ENCODE measurements around the gene VEPH1.

Gene VEPH1

GRCh38 chr3:157522648-157523047 is 19.4 kb upstream of the VEPH1 start:
- DNase-seq (ENCODE audit: low read depth), result no peak

- no peak for DNase-seq (ENCODE audit: low read depth)
Observed at GRCh38 chr3:157520485-157521150, 17.4 kb upstream of the VEPH1 start.

GRCh38 chr3:157518881-157519280 is 15.7 kb upstream of the VEPH1 start:
- DNase-seq (ENCODE audit: low read depth), result no peak

- no peak for DNase-seq (ENCODE audit: low read depth)
Observed at GRCh38 chr3:157516928-157517327, 13.7 kb upstream of the VEPH1 start.

DNA sequence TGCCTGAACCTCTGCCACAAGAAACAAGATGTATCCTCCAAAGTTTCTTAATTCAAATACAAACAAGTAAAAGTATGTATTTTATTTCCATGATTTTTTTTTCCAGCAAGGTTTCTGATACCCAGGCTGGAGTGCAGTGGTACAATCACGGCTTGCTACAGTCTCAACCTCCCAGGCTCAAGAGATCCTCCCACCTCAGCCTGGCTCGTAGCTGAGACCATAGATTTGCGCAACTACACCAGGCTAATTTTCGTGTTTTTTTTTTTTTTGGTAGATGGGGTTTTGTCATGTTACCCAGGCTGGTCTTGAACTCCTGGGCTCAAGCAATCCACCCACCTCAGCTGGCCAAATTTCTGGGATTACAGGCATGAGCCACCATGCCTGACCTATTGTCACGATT is 12.2 kb upstream of the VEPH1 start:
- DNase-seq (ENCODE audit: low read depth), result no peak

DNA sequence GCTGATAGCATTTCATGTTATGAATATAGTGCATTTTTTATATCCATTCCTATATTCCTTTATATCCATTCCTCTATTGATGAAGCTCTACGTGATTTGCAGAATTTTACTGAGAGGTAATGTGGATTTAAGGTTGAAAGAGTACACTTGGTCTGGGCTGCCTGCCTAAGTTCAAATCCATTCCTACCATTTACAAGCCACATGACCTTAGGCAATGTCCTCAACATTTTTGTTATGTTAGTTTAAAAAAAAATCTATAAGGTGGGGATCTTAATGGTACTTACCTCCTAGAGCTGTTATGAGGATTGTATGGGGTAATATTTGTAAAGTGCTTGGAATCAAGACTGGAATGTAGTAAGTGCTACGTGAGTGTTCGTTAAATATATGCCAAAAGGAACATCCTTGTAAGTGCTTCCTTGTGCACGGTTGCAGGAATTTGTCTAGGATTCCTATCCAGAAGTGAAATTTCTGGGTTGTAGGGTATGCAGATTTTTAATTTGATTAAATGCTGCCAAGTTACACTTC is 11.2 kb upstream of the VEPH1 start:
- no peak for DNase-seq (ENCODE audit: low read depth)

GRCh38 chr3:157513585-157513984 is 10.4 kb upstream of the VEPH1 start:
- no peak for DNase-seq (ENCODE audit: low read depth)

DNA sequence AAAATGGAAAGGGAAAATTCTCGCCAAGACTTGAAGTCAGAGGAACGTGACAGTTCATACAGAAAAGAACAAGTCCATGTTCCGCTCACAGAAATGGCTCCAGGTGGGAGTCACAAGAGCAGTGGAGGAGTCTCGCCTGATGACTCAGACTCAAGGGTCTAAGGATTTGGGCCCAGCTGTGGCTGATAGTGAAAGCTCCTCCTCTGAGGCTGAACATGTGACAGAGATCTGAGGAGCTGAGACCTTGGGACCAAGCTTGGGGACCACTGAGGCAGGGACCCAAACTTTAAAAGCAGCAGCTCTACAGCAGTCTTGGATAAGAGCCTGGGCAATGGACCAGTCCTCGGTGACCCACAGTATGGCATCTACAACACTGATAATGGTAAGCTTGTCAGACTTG is 9.3 kb upstream of the VEPH1 start:
- DNase-seq (ENCODE audit: low read depth), result no peak

DNA sequence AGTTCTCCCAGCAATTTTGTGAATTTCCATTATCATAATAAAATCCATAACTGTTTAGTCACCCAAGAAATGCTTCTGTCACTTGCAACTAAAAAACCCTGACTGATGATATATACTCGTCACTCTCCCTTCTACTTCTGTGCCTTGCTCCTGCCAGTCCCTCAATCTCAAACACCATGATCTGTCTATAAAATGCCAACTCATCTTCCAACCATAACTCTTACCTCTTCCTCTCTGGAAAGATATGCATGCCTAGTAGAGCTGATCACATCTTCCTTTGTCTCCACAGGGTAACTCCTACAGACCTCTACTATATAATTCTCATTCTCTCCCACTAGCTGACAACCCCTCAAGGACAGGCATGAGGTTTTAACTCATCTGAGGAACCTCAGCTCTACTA is 5.2 kb upstream of the VEPH1 start:
- DNase-seq (ENCODE audit: low read depth), result no peak

DNA sequence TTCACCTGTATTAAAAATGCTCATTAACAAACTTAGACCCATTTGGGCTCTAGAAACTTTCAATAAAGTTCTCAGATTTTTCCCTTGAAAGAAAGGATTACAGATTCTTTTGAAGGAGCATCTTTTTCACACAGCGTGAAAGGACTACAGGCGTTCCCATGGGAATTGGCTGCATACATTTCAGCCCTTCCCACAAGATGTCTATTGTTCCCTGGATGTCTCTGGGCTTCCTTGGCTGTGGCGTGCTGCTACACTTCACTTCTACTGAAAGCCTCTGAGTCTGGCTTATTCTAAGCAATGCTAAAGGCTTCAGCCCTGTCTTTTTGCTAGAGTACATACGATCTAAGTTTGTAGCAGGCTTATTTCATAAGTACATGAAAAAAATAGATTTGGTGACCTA is 1.4 kb downstream of the VEPH1 start:
- DNase-seq (ENCODE audit: low read depth), result no peak

DNA sequence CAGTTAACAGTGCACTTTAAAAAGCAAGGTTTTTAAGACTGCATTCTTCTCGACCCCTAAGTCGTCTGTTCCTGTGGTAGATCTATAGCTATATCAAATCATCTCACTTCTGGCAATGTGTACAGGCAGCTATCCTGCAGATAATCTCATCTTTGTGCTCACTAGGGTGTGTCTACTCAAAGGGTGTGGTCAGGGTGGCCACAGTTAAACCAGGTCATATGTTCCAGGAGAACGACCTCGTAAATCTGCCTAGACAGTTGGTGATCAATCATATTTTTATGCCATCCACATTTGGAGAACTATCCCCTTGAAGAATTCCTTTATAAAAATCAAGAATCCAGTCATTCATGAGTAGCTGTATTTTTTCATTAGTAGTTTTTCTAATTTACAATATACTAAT is 3.0 kb downstream of the VEPH1 start:
- DNase-seq (ENCODE audit: low read depth), result no peak

- DNase-seq (ENCODE audit: low read depth), result no peak
Observed at GRCh38 chr3:157499342-157499963, 3.8 kb downstream of the VEPH1 start.

DNA sequence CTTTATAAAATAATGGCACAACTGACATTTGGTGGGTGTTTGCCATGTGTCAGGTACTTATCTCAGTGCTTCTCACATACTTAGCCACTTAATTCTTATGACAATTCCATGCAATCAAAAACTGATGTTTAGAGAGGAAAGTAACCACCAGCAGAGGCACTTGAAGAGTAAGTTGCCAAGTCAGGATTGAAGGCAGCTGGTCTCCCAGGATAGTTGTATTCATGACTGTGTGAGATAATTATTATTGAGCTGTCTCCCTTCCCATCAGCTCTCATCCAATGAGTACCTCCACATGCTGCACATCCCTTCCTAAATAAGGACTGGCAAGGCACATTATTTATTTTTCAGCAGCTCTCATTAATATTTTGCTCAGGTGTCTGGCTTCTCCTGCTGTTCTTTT is 4.8 kb downstream of the VEPH1 start:
- DNase-seq (ENCODE audit: low read depth), result no peak

DNA sequence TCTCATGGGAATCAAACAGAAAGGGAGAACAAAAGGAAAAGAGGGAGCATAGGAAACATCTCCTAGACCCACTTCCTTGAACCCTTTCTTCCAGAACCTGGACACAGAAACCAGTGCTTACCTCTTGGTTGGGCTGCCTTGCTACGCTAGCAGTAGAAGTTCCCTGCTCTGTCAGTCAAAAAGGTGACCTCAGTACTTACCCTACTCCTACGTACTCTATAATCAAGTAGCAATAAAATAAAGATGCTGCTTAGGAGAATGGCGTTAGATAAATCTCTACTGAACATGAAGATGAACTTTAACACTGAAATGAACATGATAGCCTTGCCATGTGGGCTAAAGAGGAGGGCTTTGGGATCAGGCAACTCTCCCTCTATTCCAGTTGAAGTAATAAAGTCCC is 7.4 kb downstream of the VEPH1 start:
- no peak for DNase-seq (ENCODE audit: low read depth)

GRCh38 chr3:157494581-157495281 is 8.5 kb downstream of the VEPH1 start:
- no peak for DNase-seq (ENCODE audit: low read depth)

DNA sequence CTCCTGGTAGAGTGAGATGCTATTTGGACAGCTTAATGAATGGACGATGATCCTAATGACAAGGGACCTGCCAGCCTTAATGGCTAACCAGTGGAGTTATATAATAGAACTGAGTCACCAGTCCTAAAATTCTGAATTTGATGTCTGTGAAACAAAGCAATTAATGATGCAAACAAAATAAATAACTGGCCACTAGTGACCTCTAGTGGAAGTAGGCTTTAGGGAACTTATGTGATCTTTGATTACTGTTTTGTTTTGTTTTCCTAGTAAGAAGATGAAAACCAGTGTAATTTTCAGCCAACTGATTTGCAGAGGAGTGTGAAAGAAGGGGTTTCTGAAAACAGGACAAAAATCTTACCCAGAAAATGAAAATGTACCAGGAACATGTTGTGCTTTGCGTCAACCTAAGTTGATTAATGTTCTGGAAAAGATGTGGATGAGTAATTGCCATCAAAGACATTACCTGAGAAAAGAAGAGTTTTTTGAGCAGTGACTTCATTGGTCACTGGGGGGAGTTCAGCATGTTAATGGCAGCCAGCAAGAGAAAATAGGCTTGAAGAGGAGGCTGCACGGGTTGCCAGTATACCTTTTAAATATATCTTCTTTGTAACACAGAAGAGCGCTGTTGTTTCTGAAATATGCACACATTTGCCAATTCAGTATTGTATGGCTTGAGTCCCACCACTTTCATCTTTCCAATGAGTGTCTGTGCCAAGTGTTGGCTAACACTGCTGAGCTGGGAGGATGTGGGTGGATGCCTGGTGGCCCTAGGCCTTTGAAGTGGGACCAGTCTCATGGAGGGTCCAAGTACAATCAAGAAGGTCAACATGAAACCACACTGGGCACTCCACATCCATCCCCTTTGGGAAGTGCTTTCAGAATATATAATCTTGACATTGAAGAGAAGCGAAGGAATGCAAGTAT is 9.3 kb downstream of the VEPH1 start:
- no peak for DNase-seq (ENCODE audit: low read depth)

- no peak for DNase-seq (ENCODE audit: low read depth)
Observed at GRCh38 chr3:157491136-157491535, 12.1 kb downstream of the VEPH1 start.

GRCh38 chr3:157488144-157488543 is 15.1 kb downstream of the VEPH1 start:
- DNase-seq (ENCODE audit: low read depth), result no peak

GRCh38 chr3:157487339-157487738 is 15.9 kb downstream of the VEPH1 start:
- no peak for DNase-seq (ENCODE audit: low read depth)

- no peak for DNase-seq (ENCODE audit: low read depth)
Observed at GRCh38 chr3:157479464-157480243, 23.6 kb downstream of the VEPH1 start.

GRCh38 chr3:157477441-157477840 is 25.8 kb downstream of the VEPH1 start:
- no peak for DNase-seq (ENCODE audit: low read depth)

Data from activated T-cell treated with anti-CD3 and anti-CD28 coated beads for 1 hour (primary cell).